Measurements from ENCODE around the gene NLRC5. TPM values are rescaled to one million over a fixed set of nuclear protein-coding genes. Genes with fewer than 3 reads are reported as not detected.

The NLRC5 gene
- total and polyA plus RNA-seq, 10 donors, result 52.0 to 401 (median 219) TPM

- WGBS, 5 donors, result 59 to 81% (median 68%) methylated on average over 3 of the region's 3 CpGs
- no peaks in the 10 kb centered on the region for H3K9me3 ChIP-seq
- H3K4me3 ChIP-seq, result no peak overlapping the region
- intact Hi-C loops (cut with DNase I; ENCODE audit: low total_unique reads), result no loop called here
- peak overlapping the region in 6 of 8 donors; percentile 3 to 86 (median 44) for H3K27ac ChIP-seq
- no peaks in the 10 kb centered on the region for H3K27me3 ChIP-seq (replicated peaks in 1 of 7)
- TF ChIP-seq, protein P1, sequence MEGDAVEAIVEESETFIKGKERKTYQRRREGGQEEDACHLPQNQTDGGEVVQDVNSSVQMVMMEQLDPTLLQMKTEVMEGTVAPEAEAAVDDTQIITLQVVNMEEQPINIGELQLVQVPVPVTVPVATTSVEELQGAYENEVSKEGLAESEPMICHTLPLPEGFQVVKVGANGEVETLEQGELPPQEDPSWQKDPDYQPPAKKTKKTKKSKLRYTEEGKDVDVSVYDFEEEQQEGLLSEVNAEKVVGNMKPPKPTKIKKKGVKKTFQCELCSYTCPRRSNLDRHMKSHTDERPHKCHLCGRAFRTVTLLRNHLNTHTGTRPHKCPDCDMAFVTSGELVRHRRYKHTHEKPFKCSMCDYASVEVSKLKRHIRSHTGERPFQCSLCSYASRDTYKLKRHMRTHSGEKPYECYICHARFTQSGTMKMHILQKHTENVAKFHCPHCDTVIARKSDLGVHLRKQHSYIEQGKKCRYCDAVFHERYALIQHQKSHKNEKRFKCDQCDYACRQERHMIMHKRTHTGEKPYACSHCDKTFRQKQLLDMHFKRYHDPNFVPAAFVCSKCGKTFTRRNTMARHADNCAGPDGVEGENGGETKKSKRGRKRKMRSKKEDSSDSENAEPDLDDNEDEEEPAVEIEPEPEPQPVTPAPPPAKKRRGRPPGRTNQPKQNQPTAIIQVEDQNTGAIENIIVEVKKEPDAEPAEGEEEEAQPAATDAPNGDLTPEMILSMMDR (IDR thresholded peaks at IDR 0.05 in 8 of 11, conservative IDR thresholded peaks at IDR 0.05 in 3 of 11), result no peak
- TF ChIP-seq POLR2A (IDR thresholded peaks at IDR 0.05) (no peak), POLR2AphosphoS5 (IDR thresholded peaks at IDR 0.05) (no peak)
- peaks cover 46 to 99% (median 83%) of the 10 kb centered on the region in 6 donors for H3K4me1 ChIP-seq
- no peak for DNase-seq
- peaks cover 0 to 70% (median 4%) of the 10 kb centered on the region in 6 donors for H3K36me3 ChIP-seq
Observed at GRCh38 chr16:57007530-57007929, 18.2 kb downstream of the NLRC5 start.

GRCh38 chr16:57008440-57008839 lies 19.1 kb downstream of the NLRC5 start:
- WGBS, 5 donors, result 92 to 98% (median 97%) methylated on average over 1 of the region's 1 CpG

DNA sequence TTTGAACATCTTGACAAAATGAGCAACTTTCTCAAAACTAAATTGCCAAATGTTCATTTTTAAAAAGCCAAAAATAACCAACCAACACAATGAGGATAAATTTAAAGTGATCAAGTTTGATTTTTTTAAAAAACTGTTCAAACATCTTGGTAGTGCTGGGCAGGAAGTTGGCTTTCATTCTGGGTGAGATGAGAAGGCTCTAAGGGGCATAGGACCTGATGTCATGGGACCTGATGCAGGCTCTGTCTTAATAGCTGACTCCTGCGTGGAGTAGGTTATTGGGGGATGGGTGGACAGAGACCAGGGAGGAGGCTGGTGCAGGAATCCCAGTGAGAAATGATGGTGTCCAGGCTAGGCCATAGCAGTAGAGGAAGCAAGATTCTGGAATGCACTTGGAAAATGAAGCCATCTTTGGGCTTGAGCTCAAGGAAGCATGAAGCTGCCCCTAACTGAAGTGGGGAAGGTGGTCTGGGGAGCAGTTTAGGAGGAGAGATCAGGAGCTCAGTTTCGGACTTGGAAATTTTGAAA lies 20.4 kb downstream of the NLRC5 start:
- Histone ChIP-seq H3K4me3 (no peak overlapping the region), H3K9me3 (no peaks in the 10 kb centered on the region), H3K4me1 (peaks cover 43 to 100% (median 83%) of the 10 kb centered on the region in 6 donors), H3K36me3 (peaks cover 0 to 49% (median 1%) of the 10 kb centered on the region in 6 donors), H3K27me3 (replicated peaks in 1 of 7) (no peaks in the 10 kb centered on the region), H3K27ac (peak overlapping the region in 4 of 8 donors; percentile 7 to 50 (median 35))
- TF ChIP-seq POLR2AphosphoS5 (IDR thresholded peaks at IDR 0.05) (no peak), POLR2A (IDR thresholded peaks at IDR 0.05) (no peak)
- TF ChIP-seq, protein P1 (IDR thresholded peaks at IDR 0.05 in 8 of 11, conservative IDR thresholded peaks at IDR 0.05 in 3 of 11), result no peak
- intact Hi-C loops (cut with DNase I; ENCODE audit: low total_unique reads), result no loop called here
- DNase-seq, result no peak
- 74 to 92% (median 83%) methylated on average over 2 of the region's 2 CpGs for WGBS, 5 donors

More at GRCh38 chr16:57008440-57008839, 19.1 kb downstream of the NLRC5 start:
- no peaks in the 10 kb centered on the region for H3K9me3 ChIP-seq
- no peak overlapping the region for H3K4me3 ChIP-seq
- H3K36me3 ChIP-seq, result peaks cover 0 to 62% (median 4%) of the 10 kb centered on the region in 6 donors
- H3K27me3 ChIP-seq (replicated peaks in 1 of 7), result no peaks in the 10 kb centered on the region
- TF ChIP-seq POLR2A (IDR thresholded peaks at IDR 0.05) (no peak), POLR2AphosphoS5 (IDR thresholded peaks at IDR 0.05) (no peak)
- TF ChIP-seq, protein P1 (IDR thresholded peaks at IDR 0.05 in 8 of 11, conservative IDR thresholded peaks at IDR 0.05 in 3 of 11), result no peak
- DNase-seq, result no peak
- peaks cover 45 to 100% (median 83%) of the 10 kb centered on the region in 6 donors for H3K4me1 ChIP-seq
- intact Hi-C loops (cut with DNase I; ENCODE audit: low total_unique reads), result no loop called here
- H3K27ac ChIP-seq, result peak overlapping the region in 3 of 8 donors; percentile 7 to 44 (median 42)

GRCh38 chr16:57012353-57012752 lies 23.0 kb downstream of the NLRC5 start:
- Histone ChIP-seq H3K4me1 (peaks cover 39 to 100% (median 73%) of the 10 kb centered on the region in 6 donors), H3K27ac (peak overlapping the region in 5 of 8 donors; percentile 8 to 84 (median 80)), H3K27me3 (replicated peaks in 1 of 7) (no peaks in the 10 kb centered on the region), H3K9me3 (no peaks in the 10 kb centered on the region), H3K4me3 (no peak overlapping the region), H3K36me3 (peaks cover 0 to 49% (median 6%) of the 10 kb centered on the region in 6 donors)
- intact Hi-C loops (cut with DNase I; ENCODE audit: low total_unique reads), result no loop called here
- 95 to 97% (median 96%) methylated on average over 13 of the region's 13 CpGs for WGBS, 5 donors
- TF ChIP-seq, protein P1 (IDR thresholded peaks at IDR 0.05 in 8 of 11, conservative IDR thresholded peaks at IDR 0.05 in 3 of 11), result no peak
- TF ChIP-seq POLR2A (IDR thresholded peaks at IDR 0.05) (no peak), POLR2AphosphoS5 (IDR thresholded peaks at IDR 0.05) (no peak)
- DNase-seq, result no peak

Data from spleen (tissue), 11 donors.